AML-193 (cell line): Measurements from ENCODE around the gene TMIGD1.

Source experiments
- DNase-seq, 2 experiments: peaks; one replicate each; lab custom pipeline; 2025; lab: John Stamatoyannopoulos, UW

TMIGD1 gene

GRCh38 chr17:30332057-30332542, 1.8 kb downstream of the TMIGD1 start:
- peak; percentile 16 to 40 for DNase-seq

GRCh38 chr17:30326809-30327208, 7.0 kb downstream of the TMIGD1 start:
- DNase-seq, result no peak

- no peak for DNase-seq
These were observed 9.1 kb downstream of the TMIGD1 start for GRCh38 chr17:30324723-30325122.

DNA sequence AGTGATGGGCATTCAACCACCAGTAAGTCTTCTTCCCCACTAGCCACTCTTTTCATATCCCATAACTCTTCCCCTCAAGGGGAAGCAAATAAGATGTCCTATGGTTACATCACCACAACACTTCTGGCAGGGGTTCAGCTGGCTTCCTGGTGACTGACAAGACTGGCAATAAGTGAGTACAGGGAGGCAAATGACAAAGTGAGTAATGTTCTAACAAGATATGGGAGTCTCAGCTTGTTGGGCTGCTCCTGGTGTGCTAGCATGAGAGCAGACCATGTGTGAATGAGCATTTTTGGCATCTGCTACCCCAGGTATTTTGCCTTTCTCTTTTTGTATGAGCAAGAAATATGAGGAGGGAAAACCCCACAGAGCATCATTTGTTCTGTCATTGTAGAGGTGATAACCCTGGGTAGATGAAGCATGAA, 9.9 kb downstream of the TMIGD1 start:
- peak; percentile 86 to 92 for DNase-seq

- peak; percentile 40 to 57 for DNase-seq
These were observed 10.5 kb downstream of the TMIGD1 start for GRCh38 chr17:30323262-30323894.

DNA sequence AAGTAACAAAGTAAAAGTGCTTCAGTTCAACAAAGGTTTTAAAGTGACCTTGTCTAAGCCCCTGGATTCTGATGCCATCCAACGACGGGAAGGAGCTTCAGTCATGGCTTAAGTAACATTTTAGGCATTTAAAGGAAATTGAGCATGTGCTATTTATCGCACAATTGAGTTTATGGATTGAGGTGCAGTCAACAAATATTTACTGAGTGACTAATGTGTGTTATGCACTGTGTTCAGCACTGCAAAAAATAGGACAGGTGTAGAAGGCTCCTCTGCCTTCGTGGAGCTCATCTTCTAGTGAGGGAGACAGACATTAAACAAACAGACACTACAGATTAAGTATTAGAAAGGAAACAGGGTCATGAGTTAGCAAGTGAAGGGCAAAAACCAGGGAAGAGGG, 12.5 kb downstream of the TMIGD1 start:
- DNase-seq, result no peak

DNA sequence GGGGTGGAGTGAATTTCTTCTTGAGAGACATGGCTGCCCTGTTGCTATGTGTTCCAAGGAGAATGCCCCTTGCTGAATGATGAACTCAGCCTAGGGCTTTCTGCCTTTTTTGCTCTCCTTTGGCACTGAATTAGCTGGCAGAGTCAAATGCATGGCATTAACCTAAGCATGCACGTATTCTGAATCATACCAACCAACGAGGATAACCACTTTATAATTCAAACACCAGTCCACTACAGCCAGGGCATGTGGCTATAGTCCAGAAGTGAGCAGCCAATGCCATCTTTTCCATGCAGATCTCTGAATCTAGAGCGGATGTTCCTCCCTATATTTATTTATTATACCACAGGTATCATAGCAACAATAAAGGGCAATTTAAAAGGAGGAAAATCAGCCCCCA, 15.7 kb downstream of the TMIGD1 start:
- no peak for DNase-seq

- peak; percentile 73 to 82 for DNase-seq
These were observed 17.1 kb downstream of the TMIGD1 start for GRCh38 chr17:30316736-30317135.

DNA sequence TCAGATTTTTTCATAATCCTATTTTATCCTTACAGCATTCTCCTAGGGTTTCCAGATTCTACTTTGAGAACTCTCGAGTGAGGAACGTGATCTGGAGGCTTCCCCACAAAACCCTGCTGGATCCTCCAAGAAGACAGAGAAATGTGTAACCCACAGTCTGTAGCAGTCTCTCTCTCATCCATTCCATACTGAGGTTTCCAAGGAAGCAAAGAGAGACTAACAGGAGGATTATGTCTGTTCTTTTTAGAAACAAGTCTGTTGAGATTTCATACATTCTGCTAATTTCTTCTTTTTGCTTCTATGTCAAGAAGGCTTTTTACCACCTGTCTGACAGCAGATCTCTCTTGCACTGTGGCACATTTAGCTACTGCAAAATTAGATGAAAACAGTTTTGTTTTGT, 18.8 kb downstream of the TMIGD1 start:
- DNase-seq, result no peak

- no peak for DNase-seq
These were observed 19.4 kb downstream of the TMIGD1 start for GRCh38 chr17:30314474-30314873.

DNA sequence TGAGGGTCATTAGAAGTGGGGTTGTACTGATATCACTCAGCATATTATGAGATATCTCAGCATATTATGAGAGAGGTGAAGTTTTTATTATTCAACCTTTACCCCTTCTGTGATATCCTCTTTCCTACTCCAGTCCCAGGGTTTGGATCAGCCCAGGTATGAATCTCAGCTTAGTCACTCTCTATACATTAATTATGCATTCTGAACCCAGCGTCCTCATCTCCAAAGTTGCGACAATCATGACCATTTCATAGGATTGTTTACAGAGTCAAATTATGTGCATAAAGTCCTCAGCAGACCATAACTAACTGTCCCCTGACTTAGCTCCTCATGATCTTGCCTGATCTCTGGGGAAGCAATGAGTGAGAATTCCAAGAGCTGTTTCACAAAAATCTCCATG, 21.6 kb downstream of the TMIGD1 start:
- DNase-seq, result no peak

DNA sequence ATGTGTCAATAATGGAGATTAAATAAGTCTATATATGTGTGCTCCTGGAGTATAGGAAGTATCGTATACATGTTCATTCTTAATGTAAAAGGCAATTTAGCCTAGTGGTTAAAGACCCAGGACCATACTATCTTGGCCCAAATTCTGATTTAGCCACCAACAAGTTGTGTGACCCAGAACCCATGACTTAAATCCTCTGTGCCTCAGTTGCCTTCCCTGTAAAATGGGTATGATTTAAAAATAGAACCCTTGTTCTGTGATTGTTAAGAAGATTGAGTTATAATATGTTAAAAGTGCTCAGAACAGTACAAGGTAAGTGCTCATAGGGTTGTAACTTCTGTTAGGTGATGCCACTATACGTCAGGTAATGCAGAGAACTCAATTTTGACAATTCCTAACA, 23.3 kb downstream of the TMIGD1 start:
- DNase-seq, result no peak

DNA sequence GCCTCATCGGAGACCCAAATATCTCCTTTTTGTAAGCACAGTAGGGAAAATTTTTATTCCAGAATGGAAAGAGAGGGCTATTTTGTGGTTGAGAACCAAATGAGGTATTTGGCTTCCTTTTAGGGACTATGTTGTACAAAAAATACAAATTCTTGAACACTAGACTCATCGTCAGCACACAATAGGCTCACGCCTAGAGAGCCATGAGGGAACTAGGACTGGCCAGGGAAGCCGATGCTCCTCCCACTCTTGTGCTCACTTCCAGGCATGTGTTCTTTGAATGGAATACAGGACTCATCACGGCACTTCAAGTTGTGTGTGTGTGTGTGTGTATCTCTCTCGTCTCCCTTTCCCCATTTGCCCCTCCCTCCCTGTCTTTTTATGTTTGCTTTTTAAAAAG, 24.3 kb downstream of the TMIGD1 start:
- DNase-seq, result no peak

DNA sequence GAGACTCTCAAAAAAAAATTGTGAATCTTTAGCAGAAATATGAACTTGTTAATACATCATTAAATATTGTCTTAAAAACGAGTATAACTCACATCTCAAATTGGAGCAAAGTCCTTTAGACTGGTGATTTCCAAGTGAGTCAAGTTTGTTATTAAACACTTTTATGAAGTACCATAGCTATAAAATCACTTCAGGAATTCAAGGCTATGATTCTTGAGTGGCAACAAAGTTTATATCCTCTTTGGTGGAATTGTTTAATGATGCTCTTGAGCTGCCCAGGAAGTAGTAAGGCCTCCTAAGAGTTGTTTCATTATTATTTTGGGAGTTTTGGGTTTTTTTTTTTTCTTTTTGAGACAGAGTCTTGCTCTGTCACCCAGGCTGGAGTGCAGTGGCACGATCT, 25.5 kb downstream of the TMIGD1 start:
- DNase-seq, result no peak

DNA sequence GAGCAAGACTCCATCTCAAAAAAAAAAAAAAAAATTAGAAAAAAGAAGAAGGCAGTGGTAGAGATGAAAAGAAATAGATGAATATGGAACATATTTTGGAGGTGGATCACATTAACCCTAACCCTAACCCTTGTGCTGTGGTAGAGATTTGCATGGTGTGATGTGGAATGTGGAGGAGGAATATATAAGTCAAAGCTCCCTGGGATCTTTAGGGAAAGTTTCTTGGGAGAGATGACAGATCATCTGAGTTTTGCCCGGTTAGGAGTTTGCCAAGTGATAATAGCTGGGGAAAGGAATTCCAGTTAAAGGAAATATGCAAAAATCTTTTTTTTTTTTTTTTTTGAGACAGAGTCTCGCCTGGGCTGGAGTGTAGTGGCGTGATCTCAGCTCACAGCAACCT, 29.1 kb downstream of the TMIGD1 start:
- no peak for DNase-seq

DNA sequence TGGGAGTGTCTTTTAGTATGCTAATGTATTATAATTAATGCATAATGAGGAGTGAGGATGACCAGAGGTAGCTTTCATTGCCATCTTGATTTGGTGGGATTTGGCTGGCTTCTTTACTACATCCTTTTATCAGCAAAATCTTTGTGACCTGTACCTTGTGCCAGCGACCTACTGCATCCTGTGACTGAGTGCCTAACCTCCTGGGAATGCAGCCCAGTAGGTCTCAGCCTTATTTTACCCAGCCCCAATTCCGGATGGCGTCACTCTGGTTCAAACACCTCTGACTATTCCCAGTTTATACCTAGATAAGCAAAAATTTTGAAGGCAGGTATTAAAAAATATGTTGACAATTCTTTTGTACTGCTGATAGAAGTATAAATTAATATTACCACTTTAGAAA, 31.6 kb downstream of the TMIGD1 start:
- no peak for DNase-seq

- peak; percentile 10 to 19 for DNase-seq
These were observed 33.0 kb downstream of the TMIGD1 start for GRCh38 chr17:30300818-30301217.

GRCh38 chr17:30299000-30299399, 34.9 kb downstream of the TMIGD1 start:
- peak; percentile 14 to 23 for DNase-seq

GRCh38 chr17:30297715-30298114, 36.1 kb downstream of the TMIGD1 start:
- DNase-seq, result no peak

- DNase-seq, result no peak
These were observed 37.3 kb downstream of the TMIGD1 start for GRCh38 chr17:30296499-30297080.

- peak in 1 of 2 experiments; percentile 9 for DNase-seq
These were observed 41.5 kb downstream of the TMIGD1 start for GRCh38 chr17:30292286-30292858.

- peak; percentile 17 to 40 for DNase-seq
These were observed 42.1 kb downstream of the TMIGD1 start, which contains the start of gene BLMH for GRCh38 chr17:30291543-30292285. TSS of gene BLMH (minus strand) at chr17:30291944. CDS start at chr17:30291819, 125 bp downstream.
